C4-2B (cell line): ENCODE results near the gene BHMT2.

Experiments used
- CTCF ChIP-seq: fragments of 450-650 bp; conservative IDR thresholded peaks from 2 replicates; pipeline ENCODE4 v1.5.1; 2017; ENCODE audit warnings: mild to moderate bottlenecking
- ZFX ChIP-seq: fragments of 450-650 bp; IDR thresholded peaks from 2 replicates; pipeline ENCODE4 v1.6.1; 2017

- TF ChIP-seq CTCF (no peak), ZFX (no peak)
Measured at GRCh38 chr5:79112703-79113058, 43.1 kb downstream of the BHMT2 start.
